Spleen (tissue), 11 donors: ENCODE data around the gene IFNL4. TPM values are rescaled to one million over a fixed set of nuclear protein-coding genes. Genes with fewer than 3 reads are reported as not detected.
"Not testable (repeated sequence)": the region's sequence is repeated elsewhere in the genome, so short reads cannot be mapped to it uniquely, and the experiment has no call there.

Source experiments
- DNase-seq: peaks from one replicate; pipeline ENCODE4 v3.0.0-alpha.2; 2020
- H3K27ac ChIP-seq, 8 donors: fragments of 200-600 bp; sonication (generic) in 7 of 8; 1 replicate in 4 of 8; 2 replicates in 4 of 8; pipeline versions ENCODE4 v1.5.0 to v1.8.0; 2016 to 2021; ENCODE audit warnings: inconsistent platforms in 4 of 8, mild to moderate bottlenecking in 4 of 8, moderate library complexity in 1 of 8
- H3K27me3 ChIP-seq, 7 donors: fragments of 200-600 bp; sonication (generic) in 6 of 7; replicated peaks in 1 of 7; 1 replicate in 4 of 7; 2 replicates in 3 of 7; pipeline versions ENCODE4 v1.5.0 to v1.8.0; 2016 to 2021; ENCODE audit warnings: inconsistent platforms in 3 of 7, mild to moderate bottlenecking in 1 of 7
- H3K36me3 ChIP-seq, 6 donors: fragments of 200-600 bp; sonication (generic) in 5 of 6; 1 replicate in 4 of 6; 2 replicates in 2 of 6; pipeline versions ENCODE4 v1.5.0 to v1.8.0; 2016 to 2021; ENCODE audit warnings: inconsistent platforms in 2 of 6
- H3K4me1 ChIP-seq, 6 donors: fragments of 200-600 bp; sonication (generic) in 5 of 6; 1 replicate in 3 of 6; 2 replicates in 3 of 6; pipeline versions ENCODE4 v1.5.0 to v1.8.0; 2016 to 2021; ENCODE audit warnings: inconsistent platforms in 3 of 6
- H3K4me3 ChIP-seq, 8 donors: fragments of 200-600 bp; sonication (generic) in 7 of 8; 1 replicate in 4 of 8; 2 replicates in 4 of 8; pipeline versions ENCODE4 v1.5.0 to v1.8.0; 2016 to 2021; ENCODE audit warnings: inconsistent platforms in 4 of 8, mild to moderate bottlenecking in 4 of 8, moderate library complexity in 2 of 8
- H3K9me3 ChIP-seq, 8 donors: fragments of 200-600 bp; sonication (generic) in 7 of 8; 1 replicate in 4 of 8; 2 replicates in 4 of 8; pipeline versions ENCODE4 v1.5.0 to v1.8.0; 2016 to 2021; ENCODE audit warnings: inconsistent platforms in 4 of 8
- POLR2A ChIP-seq, 3 donors: fragments of 450-650 bp; IDR thresholded peaks; one replicate each; pipeline ENCODE4 v1.5.1; 2017; ENCODE audit warnings: antibody characterized with exemption in 3 of 3, mild to moderate bottlenecking in 1 of 3
- POLR2AphosphoS5 ChIP-seq, 3 donors: sonication (generic); formaldehyde crosslinking; IDR thresholded peaks; one replicate each; pipeline ENCODE4 v1.5.1; 2017; ENCODE audit warnings: antibody characterized with exemption in 3 of 3
- WGBS, 5 donors: extraction: QIAGEN DNeasy Blood & Tissue Kit in 3 of 5; methylation state at CpG; one replicate each; pipeline versions ENCODE4 v1.1.5 to v1.1.7; 2013 to 2018; 5-methylcytosine and 5-hydroxymethylcytosine counted together
- intact Hi-C: fragments of 100-400 bp; cut with DNase I; formaldehyde crosslinking; loops from one replicate; pipeline ENCODE4 v1.15.0; 2023; ENCODE audit warnings: low total_unique reads
- polyA plus RNA-seq, 3 donors: library from polyadenylated mRNA; stranded (reverse); fragments of 200-250 nt; gene quantifications; one replicate each; pipeline ENCODE4 v1.2.1, GENCODE V29; 2013
- total RNA-seq, 7 donors: library from RNA; depleted of rRNA in 3 of 7; stranded (reverse); fragments of >200 nt in 3 of 7; fragmentation: NEBNext Ultra II Directional in 4 of 7; extraction: Animal tissue kit (Norgen Biotek cat#: 25700) in 4 of 7; gene quantifications; one replicate each; pipeline versions ENCODE4 v1.1.0 to v1.2.1, GENCODE V29; 2016 to 2021
- TF ChIP-seq, protein P1 (sequence below), 11 experiments: fragments of 200-600 bp in 7 of 11; fragments of 450-650 bp in 4 of 11; sonication (generic) in 4 of 11; IDR thresholded peaks in 8 of 11; conservative IDR thresholded peaks in 3 of 11; 1 replicate in 7 of 11; 2 replicates in 4 of 11; pipeline versions ENCODE4 v1.4.0 to v1.8.0; 2016 to 2021; ENCODE audit warnings: antibody characterized with exemption in 11 of 11, inconsistent platforms in 4 of 11, mild to moderate bottlenecking in 1 of 11
- donor health status: healthy with polysubstance abuse.
- donor health status: DM: no; HTN: no; CAD: no; lungs with moderate emphysema.
- donor health status: DM: no; HTN: no; CAD: no.
- donor health status: Bipolar disorder and iron deficiency.
- donor health status: healthy.
- donor health status: DM: no; HTN: no; CAD: no.
- donor health status: DM: yes; HTN: yes; CAD: no.

The IFNL4 gene
- total and polyA plus RNA-seq, 10 donors = not detected

DNA sequence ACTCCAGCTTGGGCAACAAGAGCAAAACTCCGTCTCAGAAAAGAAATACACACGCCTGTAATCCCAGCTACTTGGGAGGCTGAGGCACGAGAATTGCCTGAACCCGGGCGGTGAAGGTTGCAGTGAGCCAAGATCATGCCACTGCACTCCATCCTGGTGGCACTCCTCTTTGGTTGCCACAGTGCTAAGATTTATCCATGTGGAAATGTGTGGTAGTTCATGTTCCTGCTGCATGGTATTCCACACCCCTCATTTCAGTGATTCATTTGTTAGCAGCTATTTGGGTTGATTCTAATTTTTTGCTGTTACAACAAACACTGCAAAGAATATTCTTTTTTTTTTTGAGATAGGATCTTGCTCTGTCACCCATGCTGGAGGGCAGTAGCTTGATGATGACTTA lies 15.9 kb downstream of the IFNL4 start:
- peaks cover 0 to 18% (median 0%) of the 10 kb centered on the region in 7 donors for H3K27me3 ChIP-seq
- peaks cover 0 to 7% (median 5%) of the 10 kb centered on the region in 6 donors for H3K4me1 ChIP-seq
- intact Hi-C loops = no loop called here
- H3K9me3 ChIP-seq = no peaks in the 10 kb centered on the region
- no peak overlapping the region for H3K27ac ChIP-seq
- 86 to 94% (median 90%) methylated on average over 5 of the region's 5 CpGs for WGBS, 5 donors
- TF ChIP-seq POLR2AphosphoS5 (IDR thresholded peaks at IDR 0.05) = no peak
- TF ChIP-seq, protein P1, sequence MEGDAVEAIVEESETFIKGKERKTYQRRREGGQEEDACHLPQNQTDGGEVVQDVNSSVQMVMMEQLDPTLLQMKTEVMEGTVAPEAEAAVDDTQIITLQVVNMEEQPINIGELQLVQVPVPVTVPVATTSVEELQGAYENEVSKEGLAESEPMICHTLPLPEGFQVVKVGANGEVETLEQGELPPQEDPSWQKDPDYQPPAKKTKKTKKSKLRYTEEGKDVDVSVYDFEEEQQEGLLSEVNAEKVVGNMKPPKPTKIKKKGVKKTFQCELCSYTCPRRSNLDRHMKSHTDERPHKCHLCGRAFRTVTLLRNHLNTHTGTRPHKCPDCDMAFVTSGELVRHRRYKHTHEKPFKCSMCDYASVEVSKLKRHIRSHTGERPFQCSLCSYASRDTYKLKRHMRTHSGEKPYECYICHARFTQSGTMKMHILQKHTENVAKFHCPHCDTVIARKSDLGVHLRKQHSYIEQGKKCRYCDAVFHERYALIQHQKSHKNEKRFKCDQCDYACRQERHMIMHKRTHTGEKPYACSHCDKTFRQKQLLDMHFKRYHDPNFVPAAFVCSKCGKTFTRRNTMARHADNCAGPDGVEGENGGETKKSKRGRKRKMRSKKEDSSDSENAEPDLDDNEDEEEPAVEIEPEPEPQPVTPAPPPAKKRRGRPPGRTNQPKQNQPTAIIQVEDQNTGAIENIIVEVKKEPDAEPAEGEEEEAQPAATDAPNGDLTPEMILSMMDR (IDR thresholded peaks at IDR 0.05 in 8 of 11, conservative IDR thresholded peaks at IDR 0.05 in 3 of 11) = no peak
- no peak for TF ChIP-seq POLR2A (IDR thresholded peaks at IDR 0.05)
- no peak for DNase-seq
- H3K4me3 ChIP-seq = no peak overlapping the region
- no peaks in the 10 kb centered on the region for H3K36me3 ChIP-seq

DNA sequence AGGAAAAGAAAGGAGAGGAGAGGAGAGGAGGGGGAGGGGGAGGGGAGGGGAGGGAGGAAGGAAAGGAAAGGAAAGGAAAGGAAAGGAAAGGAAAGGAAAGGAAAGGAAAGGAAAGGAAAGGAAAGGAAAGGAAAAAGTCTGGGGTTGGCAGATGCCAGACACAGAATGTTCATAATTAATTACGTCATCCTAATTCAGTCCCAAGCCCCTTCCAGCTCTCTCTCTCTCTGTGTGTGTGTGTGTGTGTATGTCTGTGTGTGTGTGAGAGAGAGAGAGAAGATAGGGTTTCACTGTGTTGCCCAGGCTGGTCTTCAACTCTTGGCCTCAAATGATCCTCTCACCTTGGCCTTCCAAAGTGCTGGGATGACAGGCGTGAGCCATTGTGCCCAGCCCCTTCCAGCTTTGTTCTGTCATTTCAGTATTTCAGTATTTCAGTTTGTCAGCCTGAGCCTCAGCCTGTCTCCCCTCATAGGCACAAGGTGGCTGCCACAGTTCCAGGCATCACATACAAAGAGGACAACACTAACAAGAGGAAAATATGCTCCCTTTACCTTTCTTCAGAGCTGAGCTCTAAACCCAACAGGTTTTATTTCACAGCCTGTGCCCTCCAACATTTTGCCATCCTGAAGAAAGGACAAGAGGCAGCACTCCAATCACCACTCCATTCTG lies 18.4 kb downstream of the IFNL4 start:
- no peak for DNase-seq
- Histone ChIP-seq H3K4me3 (no peak overlapping the region), H3K27me3 (peaks cover 0 to 8% (median 0%) of the 10 kb centered on the region in 7 donors), H3K9me3 (no peaks in the 10 kb centered on the region), H3K4me1 (no peaks in the 10 kb centered on the region), H3K36me3 (no peaks in the 10 kb centered on the region), H3K27ac (no peak overlapping the region)
- 67 to 92% (median 79%) methylated on average over 2 of the region's 2 CpGs for WGBS, 5 donors
- TF ChIP-seq POLR2AphosphoS5 (IDR thresholded peaks at IDR 0.05) = no peak
- intact Hi-C loops = no loop called here

DNA sequence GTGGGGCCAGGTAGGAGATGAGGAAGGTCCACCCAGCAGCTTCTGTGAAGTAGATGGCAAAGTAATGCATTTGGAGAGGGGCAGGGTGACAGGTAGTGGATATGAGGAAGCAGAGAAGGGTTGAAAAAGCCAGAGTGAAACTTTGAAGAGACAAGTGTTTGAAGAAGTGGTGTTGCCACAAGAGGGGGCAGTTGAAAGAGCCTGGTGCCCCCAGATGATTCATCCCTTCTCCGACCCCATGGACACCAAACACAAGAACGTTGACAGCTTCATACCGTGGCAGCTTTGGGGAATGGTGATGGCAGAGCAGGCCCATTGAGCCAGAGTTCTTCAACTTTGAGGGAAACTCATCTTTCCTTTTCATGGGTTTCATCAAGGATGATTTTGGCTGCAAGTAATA lies 23.7 kb downstream of the IFNL4 start:
- Histone ChIP-seq H3K36me3 (no peaks in the 10 kb centered on the region), H3K4me1 (no peaks in the 10 kb centered on the region), H3K27ac (no peak overlapping the region), H3K9me3 (no peaks in the 10 kb centered on the region), H3K27me3 (peaks cover 0 to 47% (median 3%) of the 10 kb centered on the region in 7 donors), H3K4me3 (no peak overlapping the region)
- no peak for DNase-seq
- TF ChIP-seq POLR2A (IDR thresholded peaks at IDR 0.05) (no peak), POLR2AphosphoS5 (IDR thresholded peaks at IDR 0.05) (no peak)
- TF ChIP-seq, protein P1 (IDR thresholded peaks at IDR 0.05 in 8 of 11, conservative IDR thresholded peaks at IDR 0.05 in 3 of 11) = no peak
- intact Hi-C loops = loop anchor here (10.0 kb wide), 1 partner anchor 100 kb away; the partner anchor contains the start of gene LRFN1
- WGBS, 5 donors = 13 to 32% (median 19%) methylated on average over 3 of the region's 3 CpGs

DNA sequence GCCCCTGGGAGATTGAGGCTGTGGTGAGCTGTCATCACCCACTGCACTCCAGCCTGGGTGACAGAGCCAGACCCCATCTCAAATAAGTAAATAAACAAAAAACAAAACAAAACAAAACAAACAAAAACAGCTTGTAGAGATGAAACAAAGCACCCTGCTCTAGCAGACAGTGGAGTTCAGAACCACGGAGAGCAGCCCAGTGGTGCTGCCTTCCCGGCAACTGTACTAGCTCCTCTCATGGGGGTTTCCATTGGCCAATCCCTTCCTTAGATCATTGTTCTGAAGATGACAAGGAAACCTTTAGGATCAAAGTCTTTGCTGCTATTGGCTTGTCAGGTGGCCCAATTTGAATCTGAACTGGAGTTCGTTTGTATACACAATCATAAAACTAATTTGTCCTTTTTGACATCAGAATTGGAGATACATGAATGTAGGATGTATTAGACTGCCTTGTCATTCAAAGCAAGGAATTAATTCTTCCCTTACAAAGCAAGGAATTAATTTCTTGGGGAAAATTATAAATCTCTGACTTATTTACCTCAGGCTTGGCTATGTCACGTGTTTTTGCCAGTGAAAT lies 24.9 kb downstream of the IFNL4 start:
- DNase-seq = no peak
- intact Hi-C loops = loop anchor here (10.0 kb wide), 1 partner anchor 101 kb away; the partner anchor contains the start of gene LRFN1
- Histone ChIP-seq H3K9me3 (no peaks in the 10 kb centered on the region), H3K27me3 (peaks cover 0 to 56% (median 3%) of the 10 kb centered on the region in 7 donors), H3K4me1 (no peaks in the 10 kb centered on the region), H3K27ac (no peak overlapping the region), H3K36me3 (no peaks in the 10 kb centered on the region), H3K4me3 (no peak overlapping the region)
- WGBS, 5 donors = 16 to 24% (median 21%) methylated on average over 4 of the region's 4 CpGs
- TF ChIP-seq, protein P1 (IDR thresholded peaks at IDR 0.05 in 8 of 11, conservative IDR thresholded peaks at IDR 0.05 in 3 of 11) = no peak
- TF ChIP-seq POLR2AphosphoS5 (IDR thresholded peaks at IDR 0.05) (no peak), POLR2A (IDR thresholded peaks at IDR 0.05) (no peak)

DNA sequence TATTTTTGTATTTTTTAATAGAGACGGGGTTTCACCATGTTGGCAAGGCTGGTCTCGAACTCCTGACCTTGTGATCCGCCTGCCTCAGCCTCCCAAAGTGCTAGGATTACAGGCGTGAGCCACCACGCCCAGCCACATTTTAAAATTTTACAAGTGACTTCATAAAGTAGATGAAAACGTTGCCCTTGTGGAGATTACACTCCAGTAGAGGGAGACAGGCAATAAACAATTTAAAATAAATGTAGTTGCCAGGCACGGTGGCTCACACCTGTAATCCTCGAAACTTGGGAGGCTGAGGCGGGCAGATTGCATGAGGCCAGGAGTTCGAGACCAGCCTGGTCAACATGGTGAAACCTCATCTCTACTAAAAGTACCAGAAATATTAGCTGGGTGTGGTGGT lies 29.5 kb downstream of the IFNL4 start:
- intact Hi-C loops = not testable (repeated sequence)

More for the DNA sequence above, 29.5 kb downstream of the IFNL4 start:
- DNase-seq, H3K36me3 ChIP-seq, H3K4me1 ChIP-seq, H3K4me3 ChIP-seq, H3K9me3 ChIP-seq, H3K27ac ChIP-seq: not testable (repeated sequence)
- peaks cover 0 to 76% (median 0%) of the 10 kb centered on the region in 7 donors for H3K27me3 ChIP-seq
- WGBS, 5 donors = 62 to 72% (median 67%) methylated on average over 10 of the region's 10 CpGs
